Measurements from ENCODE around the gene SEMA3A.
"Not testable (repeated sequence)": the region's sequence is repeated elsewhere in the genome, so short reads cannot be mapped to it uniquely, and the experiment has no call there.

SEMA3A gene

GRCh38 chr7:84194484-84195271, at the start of gene SEMA3A:
SEMA3A (minus strand) TSS chr7:84194789; CDS start chr7:84194586, 203 bp downstream.
- DNase-seq (ENCODE audit: low spot score) = no peak

GRCh38 chr7:84243037-84243436, 48.4 kb upstream of the SEMA3A start:
- DNase-seq (ENCODE audit: low spot score) = not testable (repeated sequence)

DNA sequence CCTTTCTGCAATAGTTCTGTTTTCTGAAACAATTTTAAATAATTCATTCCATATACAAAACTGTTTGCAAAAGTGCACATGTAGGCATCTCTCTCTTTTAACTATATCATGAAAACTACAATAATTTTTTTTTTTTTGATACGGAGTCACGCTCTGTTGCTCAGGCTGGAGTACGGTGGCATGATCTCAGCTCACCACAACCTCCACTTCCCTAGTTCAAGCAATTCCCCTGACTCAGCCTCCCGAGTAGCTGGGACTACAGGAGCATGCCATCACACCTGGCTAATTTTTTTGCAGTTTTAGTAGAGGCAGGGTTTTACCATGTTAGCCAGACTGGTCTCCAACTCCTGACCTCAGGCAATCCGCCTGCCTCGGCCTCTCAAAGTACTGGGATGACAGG, 44.0 kb upstream of the SEMA3A start:
- no peak for DNase-seq (ENCODE audit: low spot score)

DNA sequence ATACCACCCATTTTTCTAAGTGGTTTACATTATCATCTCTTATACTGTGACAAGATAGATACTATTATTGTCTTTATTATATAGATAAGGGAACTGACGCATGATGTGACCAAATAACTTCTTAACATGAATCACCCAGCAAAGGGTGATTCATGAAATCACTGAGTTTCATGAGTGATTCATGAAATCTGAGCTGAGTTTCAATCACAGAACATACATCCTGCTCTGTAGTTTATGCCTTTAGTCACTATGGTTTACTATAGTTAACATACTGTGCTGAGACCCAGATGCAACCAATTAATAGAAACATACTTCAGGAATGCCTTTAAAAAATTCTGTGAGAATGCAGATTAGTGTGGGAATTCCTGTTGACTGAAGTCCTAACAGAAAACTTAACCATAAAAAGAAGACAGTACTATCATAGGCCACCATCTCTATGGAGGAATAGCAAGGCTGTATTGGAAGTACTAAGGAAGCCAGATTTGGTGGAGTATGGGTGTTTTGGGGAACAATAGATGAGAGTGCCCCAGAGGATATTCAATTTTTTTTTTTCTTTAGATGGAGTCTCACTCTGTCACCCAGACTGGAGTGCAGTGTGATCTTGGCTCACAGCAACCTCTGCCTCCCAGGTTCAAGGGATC, 43.1 kb upstream of the SEMA3A start:
- DNase-seq (ENCODE audit: low spot score) = no peak

GRCh38 chr7:84236398-84236797, 41.8 kb upstream of the SEMA3A start:
- DNase-seq (ENCODE audit: low spot score) = no peak

DNA sequence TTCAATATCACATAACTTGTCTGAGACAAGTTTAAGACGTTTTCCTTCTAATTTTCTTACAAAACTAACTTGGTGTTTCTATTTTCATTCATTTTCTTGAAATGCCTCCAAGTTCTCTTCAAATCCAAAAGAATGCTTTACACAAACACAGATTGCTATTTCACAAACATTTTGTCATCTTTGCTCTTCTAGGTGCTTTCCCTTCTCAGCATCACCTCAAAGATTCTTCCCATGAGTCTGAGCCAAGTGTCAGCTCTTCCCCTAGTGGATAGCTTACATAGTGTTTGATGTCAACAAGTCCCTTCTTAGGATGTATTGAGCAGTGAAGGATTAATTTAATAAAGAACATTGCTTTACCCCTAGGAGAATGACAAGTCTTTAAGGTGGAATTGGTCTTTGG, 38.1 kb upstream of the SEMA3A start:
- no peak for DNase-seq (ENCODE audit: low spot score)

DNA sequence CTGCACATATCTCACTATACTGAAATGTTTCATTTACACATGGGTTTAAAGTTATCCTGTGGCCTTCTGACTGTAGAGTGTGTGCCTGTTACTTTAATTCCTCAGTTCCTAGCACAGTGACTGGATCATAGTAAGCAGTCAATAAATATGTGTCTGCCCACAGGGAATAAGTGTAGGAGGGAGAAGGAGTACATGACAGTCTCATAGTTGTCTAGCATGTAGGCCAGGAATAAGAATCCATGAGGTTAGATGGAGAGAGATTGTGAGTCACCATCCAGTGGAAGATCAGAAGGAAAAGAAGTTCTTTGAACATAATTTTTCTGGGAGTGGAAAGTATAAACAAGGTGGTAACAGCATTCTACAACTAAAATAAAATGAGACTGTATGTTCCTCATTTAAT, 36.6 kb upstream of the SEMA3A start:
- no peak for DNase-seq (ENCODE audit: low spot score)

DNA sequence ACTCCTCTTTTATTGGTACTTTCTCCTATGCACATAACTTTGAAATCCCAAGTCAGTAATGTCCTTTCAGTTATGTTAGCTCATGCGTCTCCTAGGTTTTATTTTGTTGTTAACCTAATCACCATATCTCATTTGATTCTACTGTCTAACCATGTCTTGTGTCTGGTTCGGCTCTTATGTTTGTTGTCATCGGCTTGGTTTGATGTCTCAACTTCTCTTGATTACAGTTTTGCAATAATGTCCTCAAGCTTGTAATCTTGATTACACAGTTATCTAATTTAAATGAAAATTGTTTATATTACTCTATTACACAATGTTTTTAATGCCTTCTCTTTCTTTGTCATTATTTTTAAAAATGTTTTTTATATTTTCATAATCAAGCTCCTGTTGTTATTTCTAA, 35.9 kb upstream of the SEMA3A start:
- no peak for DNase-seq (ENCODE audit: low spot score)

DNA sequence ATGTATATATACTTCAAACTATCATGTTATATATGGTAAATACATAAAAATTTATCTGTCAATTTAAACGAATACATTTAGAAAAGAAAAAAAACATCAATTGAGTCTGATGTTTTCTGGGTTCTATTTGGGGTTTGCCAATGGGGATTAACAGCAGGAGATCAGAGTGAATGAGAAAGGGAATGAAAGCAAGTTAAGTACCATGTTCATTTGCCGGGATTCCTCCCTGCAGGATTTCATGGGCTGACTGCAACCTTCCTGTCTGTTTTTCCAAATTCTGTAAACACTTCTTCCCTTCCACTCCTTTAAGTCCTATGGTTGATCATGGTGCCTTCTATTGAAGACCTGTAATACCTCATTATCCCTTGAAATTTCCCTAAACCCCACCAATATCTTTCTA, 33.9 kb upstream of the SEMA3A start:
- no peak for DNase-seq (ENCODE audit: low spot score)

GRCh38 chr7:84226759-84227158, 32.2 kb upstream of the SEMA3A start:
- DNase-seq (ENCODE audit: low spot score) = no peak

DNA sequence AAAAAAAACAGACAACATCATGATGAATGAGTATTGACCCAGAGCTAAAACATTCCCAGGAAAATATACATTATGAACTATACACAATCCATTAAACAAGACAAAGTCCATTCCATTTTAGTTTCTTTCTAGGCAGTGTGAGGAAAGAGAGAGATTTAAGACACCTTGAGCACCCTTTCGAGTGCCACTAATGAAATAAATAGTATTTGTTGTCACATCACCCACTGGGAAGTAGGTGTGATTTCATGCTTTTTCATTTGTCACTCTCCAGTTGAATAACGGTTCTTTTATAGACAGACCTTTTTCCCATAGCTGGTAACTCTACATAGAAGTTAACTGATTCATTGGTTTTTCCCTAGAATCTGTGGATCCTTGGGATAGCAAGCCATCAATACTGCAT, 29.9 kb upstream of the SEMA3A start:
- no peak for DNase-seq (ENCODE audit: low spot score)

- no peak for DNase-seq (ENCODE audit: low spot score)
Measured at GRCh38 chr7:84219310-84219709, 24.7 kb upstream of the SEMA3A start.

- DNase-seq (ENCODE audit: low spot score) = no peak
Measured at GRCh38 chr7:84218681-84219080, 24.1 kb upstream of the SEMA3A start.

DNA sequence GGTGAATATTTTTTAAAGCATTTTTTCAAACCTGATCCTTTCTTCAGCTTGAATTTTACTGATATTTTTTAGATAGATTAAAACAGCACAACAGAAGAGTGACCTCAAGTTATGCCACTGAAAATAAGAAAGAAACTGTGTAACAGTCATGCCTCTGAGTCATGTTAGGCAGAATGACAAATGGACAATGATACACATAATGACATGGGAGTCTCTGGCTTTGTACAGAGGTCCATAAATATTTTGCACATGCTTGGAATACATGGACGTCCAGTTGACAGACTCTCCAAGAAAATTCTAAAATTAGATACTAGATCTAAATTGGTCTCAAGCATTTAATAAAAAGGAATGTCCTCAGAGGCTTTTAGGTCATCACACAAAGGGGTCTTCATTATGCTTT, 21.9 kb upstream of the SEMA3A start:
- DNase-seq (ENCODE audit: low spot score) = no peak

DNA sequence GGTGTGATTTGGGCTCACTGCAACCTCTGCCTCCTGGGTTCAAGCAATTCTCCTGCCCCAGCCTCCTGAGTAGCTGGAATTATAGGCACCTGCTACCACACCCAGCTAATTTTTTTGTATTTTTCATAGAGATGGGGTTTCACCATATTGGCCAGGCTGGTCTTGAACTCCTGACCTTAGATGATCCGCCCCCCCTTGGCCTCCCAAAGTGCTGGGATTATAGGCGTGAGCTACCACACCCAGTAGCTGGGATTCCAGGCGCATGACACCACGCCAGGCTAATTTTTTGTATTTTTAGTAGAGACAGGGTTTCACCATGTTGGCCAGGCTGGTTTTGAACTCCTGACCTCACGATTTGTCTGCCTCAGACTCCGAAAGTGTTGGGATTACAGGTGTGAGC, 20.2 kb upstream of the SEMA3A start:
- not testable (repeated sequence) for DNase-seq (ENCODE audit: low spot score)

DNA sequence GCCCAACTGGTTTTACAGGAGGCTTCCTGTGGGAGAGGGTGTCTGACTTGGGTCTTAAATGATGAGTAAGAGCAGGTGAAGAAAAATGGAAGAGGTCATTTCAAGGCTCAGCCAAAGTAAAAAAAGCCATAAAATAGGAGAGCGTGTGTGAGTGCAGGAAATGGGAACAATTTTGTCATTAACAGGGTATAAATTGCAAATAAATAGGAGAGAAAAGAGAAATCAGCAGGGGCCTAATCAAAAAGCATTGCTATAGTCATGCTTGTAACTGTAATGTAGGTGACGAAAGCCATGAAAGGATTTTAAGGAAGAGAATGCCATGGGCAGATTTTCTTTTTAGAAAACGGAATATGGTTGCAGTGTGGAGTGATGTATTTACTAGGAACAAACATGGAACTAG, 15.7 kb upstream of the SEMA3A start:
- DNase-seq (ENCODE audit: low spot score) = no peak

DNA sequence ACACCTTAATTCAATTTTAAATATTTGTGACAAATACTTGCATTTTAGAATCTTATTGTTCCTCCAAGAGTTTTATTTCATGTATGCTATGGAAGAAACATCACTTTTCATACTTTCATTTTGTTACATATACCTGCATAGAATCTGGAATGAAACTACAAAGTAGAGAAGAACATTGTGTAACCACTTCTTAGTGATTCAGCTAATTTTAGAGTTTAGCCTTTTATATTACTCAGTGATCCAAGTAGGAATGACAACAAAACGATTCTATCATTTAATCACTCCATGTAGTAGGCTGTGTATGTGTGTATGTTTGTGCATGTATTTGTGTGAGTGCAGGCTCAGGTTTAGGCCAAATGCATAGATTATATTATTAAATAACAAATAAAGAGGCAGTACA, 14.4 kb upstream of the SEMA3A start:
- no peak for DNase-seq (ENCODE audit: low spot score)

- DNase-seq (ENCODE audit: low spot score) = no peak
Measured at GRCh38 chr7:84207615-84208014, 13.0 kb upstream of the SEMA3A start.

DNA sequence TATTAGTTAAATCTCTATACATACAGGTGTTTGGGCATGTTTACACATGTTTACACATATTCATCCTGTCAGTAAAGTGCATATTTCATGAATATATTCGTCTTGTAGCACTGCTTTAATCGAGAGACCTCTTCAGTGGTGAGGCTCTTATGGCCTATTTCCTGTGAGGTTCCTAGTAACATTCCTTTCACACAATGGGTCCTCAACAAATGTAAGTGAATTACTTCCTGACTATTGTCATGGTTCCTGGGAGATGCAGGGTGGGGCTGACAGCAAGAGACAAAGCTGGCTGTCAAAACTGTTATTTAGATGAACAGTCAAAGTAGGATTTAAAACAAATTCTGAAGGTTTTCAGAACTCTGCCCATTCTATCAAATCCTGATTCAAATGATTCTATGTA, 12.4 kb upstream of the SEMA3A start:
- no peak for DNase-seq (ENCODE audit: low spot score)

GRCh38 chr7:84204655-84205054, 10.1 kb upstream of the SEMA3A start:
- DNase-seq (ENCODE audit: low spot score) = no peak

DNA sequence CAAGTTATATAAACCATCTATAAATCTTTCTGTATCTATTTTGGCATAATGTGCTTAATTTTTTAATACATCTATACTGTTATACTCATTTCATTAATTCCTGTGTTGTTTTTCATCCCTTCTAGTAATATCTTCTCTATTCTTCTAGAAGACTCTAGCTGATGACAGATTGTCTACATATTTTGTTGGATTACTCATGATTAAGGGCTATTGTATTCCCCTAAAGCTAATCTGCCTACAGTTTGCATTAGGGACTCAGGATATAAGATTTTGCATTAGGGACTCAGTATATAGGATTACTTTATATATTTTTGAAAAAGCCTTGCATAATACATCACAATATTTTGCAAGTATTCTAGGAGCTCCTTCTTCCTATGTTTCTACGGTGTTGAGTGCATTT, 8.3 kb upstream of the SEMA3A start:
- DNase-seq (ENCODE audit: low spot score) = no peak

DNA sequence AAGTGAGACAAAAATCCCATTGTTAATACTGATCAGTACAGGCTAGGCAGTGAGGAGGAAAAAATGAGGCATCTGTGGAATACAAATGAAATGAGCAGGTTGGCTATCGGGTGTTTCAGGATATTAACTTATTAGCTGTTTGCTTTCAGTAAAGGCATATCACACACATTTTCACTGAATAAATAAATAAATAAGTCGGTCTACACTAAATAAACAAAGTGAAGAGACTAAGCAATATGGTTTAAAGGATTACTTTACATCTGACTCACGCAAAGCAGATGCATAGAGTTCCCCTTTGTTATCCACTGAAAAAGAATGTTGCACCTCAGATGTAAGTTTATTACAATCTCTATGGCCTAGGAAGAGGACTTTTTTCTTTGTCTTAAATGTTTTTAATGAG, 6.3 kb upstream of the SEMA3A start:
- DNase-seq (ENCODE audit: low spot score) = no peak

DNA sequence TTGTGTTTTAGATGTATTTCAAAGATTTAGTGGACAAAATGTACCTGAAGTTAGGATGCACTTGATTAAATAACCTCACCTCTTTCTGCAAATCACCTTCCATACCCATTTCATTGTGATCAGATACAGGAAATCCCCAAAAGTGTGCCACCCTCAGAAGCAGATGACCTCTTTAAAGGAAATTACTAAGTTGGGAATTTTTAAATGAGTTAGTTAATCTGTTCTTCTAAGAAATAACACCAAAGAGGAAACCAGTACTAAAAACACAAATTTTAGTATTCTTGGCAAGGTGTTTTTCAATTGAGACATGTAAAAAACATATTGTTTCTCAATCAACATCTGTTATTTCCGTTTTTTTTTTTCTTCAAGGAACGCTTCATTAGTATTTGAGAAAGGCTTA, 4.6 kb upstream of the SEMA3A start:
- DNase-seq (ENCODE audit: low spot score) = no peak

- DNase-seq (ENCODE audit: low spot score) = no peak
Measured at GRCh38 chr7:84196084-84196503, 1.5 kb upstream of the SEMA3A start.

Measured in hematopoietic multipotent progenitor cell treated with erythropoietin and hydrocortisone succinate and interleukin-3 and kit ligand, for 15 days (in vitro differentiated cells).